HepG2 (cell line): ENCODE results near the gene SKI. TPM values are rescaled to one million over a fixed set of nuclear protein-coding genes. Genes with fewer than 3 reads are reported as not detected.

ENCODE experiments used
- ATAC-seq: fragments of 200-7000 bp; cut with Tn5 transposase; 3 replicates; pipeline ENCODE4 v1.9.1; 2020; ENCODE audit warnings: mild to moderate bottlenecking, moderate library complexity
- BruUV-seq: library from RNA; stranded (reverse); fragments of 400-500 nt; replicated peaks from 2 replicates; lab custom pipeline; 2021; lab: Mats Ljungman, UMichigan
- CTCF ChIA-PET: fragments of 300-600 bp; formaldehyde crosslinking; extraction: SDS; loops from one replicate; lab custom pipeline; 2021; ENCODE audit warnings: low total read pairs, inconsistent platforms, low intra/inter-chr PET ratio; lab: Yijun Ruan, JAX
- POLR2A ChIA-PET: fragments of 350-600 bp; sonication (Branson Sonifier 250); formaldehyde crosslinking; loops from one replicate; lab custom pipeline; 2020; ENCODE audit warnings: antibody characterized with exemption, inconsistent platforms; lab: Yijun Ruan, JAX
- DNase-seq: peaks from one replicate; pipeline ENCODE4 v3.0.0-alpha.2; 2015; ENCODE audit warnings: low spot score
- FAIRE-seq: peaks from 3 replicates; lab custom pipeline; 2011; peaks lifted over from hg19 to GRCh38; lab: Jason Lieb, UNC
- H2AFZ ChIP-seq: one replicate; pipeline ENCODE4 v1.6.1; 2011; ENCODE audit warnings: low read length, inconsistent platforms
- H3K27ac ChIP-seq: fragments of 300-600 bp; 3 replicates; pipeline ENCODE4 v1.8.0; 2011; ENCODE audit warnings: mixed run types, mild to moderate bottlenecking, mixed read lengths, low read length, inconsistent platforms; ENCODE audit not compliant: insufficient read depth; ENCODE audit errors: extremely low read length
- H3K27me3 ChIP-seq, 2 experiments: fragments of 200-600 bp in 1 of 2; 2 replicates in 1 of 2; 3 replicates in 1 of 2; pipeline versions ENCODE4 v1.6.0 to v1.8.0; 2011; ENCODE audit warnings: low read length in 2 of 2, mild to moderate bottlenecking in 2 of 2, moderate library complexity in 2 of 2, inconsistent platforms in 1 of 2; ENCODE audit not compliant: insufficient read depth in 2 of 2, control insufficient read depth in 1 of 2
- H3K36me3 ChIP-seq, 2 experiments: fragments of 200-600 bp in 1 of 2; replicated peaks in 1 of 2; 2 replicates in 1 of 2; 3 replicates in 1 of 2; pipeline versions ENCODE4 v1.5.1 to v1.8.0; 2011; ENCODE audit warnings: low read length in 2 of 2, inconsistent platforms in 1 of 2; ENCODE audit not compliant: insufficient read depth in 2 of 2, control insufficient read depth in 1 of 2
- H3K4me1 ChIP-seq: 2 replicates; pipeline ENCODE4 v1.5.1; 2012; ENCODE audit warnings: low read length, inconsistent platforms; ENCODE audit not compliant: insufficient read depth
- H3K4me2 ChIP-seq: 2 replicates; pipeline ENCODE4 v1.6.0; 2011; ENCODE audit warnings: low read depth, low read length, inconsistent platforms
- H3K4me3 ChIP-seq, 3 experiments: fragments of 200-600 bp in 1 of 3; sonication (generic), shearing (Covaris generic) in 1 of 3; replicated peaks in 1 of 3; 2 replicates each; pipeline ENCODE4 v1.5.1; 2011 to 2016; ENCODE audit warnings: low read length in 3 of 3, inconsistent platforms in 2 of 3, low read depth in 2 of 3, mild to moderate bottlenecking in 2 of 3, control low read depth in 1 of 3, mixed read lengths in 1 of 3; ENCODE audit not compliant: insufficient read depth in 1 of 3
- H3K79me2 ChIP-seq: one replicate; pipeline ENCODE4 v1.6.1; 2011; ENCODE audit warnings: low read length, inconsistent platforms; ENCODE audit not compliant: insufficient read depth
- H3K9ac ChIP-seq: 2 replicates; pipeline ENCODE4 v1.6.0; 2011; ENCODE audit warnings: mild to moderate bottlenecking, low read depth, low read length, inconsistent platforms; ENCODE audit not compliant: insufficient read depth
- H3K9me3 ChIP-seq: 2 replicates; pipeline ENCODE4 v1.5.1; 2012; ENCODE audit warnings: mild to moderate bottlenecking, low read length
- H4K20me1 ChIP-seq: 2 replicates; pipeline ENCODE4 v1.6.0; 2011; ENCODE audit warnings: inconsistent platforms, mild to moderate bottlenecking, low read length, moderate library complexity; ENCODE audit not compliant: insufficient read depth
- ARHGAP35 ChIP-seq: sonication (generic); formaldehyde crosslinking; IDR thresholded peaks from 2 replicates; pipeline ENCODE4 v1.9.0; 2022; ENCODE audit warnings: mild to moderate bottlenecking, inconsistent platforms, moderate library complexity, missing genetic modification reagents, borderline replicate concordance
- ARNT2 ChIP-seq: sonication (generic); formaldehyde crosslinking; IDR thresholded peaks from 2 replicates; pipeline ENCODE4 v1.8.0; 2022; ENCODE audit warnings: mild to moderate bottlenecking, low read depth, missing genetic modification reagents, moderate library complexity
- GLMP ChIP-seq: sonication (generic); formaldehyde crosslinking; IDR thresholded peaks from 2 replicates; pipeline ENCODE4 v1.9.0; 2021; ENCODE audit warnings: missing genetic modification reagents, mild to moderate bottlenecking, borderline replicate concordance
- PPARG ChIP-seq: conservative IDR thresholded peaks from 2 replicates; pipeline ENCODE4 v1.6.1; 2016; ENCODE audit warnings: missing biosample characterization, missing genetic modification reagents
- RAD51 ChIP-seq: fragments of 450-650 bp; IDR thresholded peaks from 2 replicates; pipeline ENCODE4 v1.6.1; 2016; ENCODE audit warnings: borderline replicate concordance
- USF2 ChIP-seq, 2 experiments: sonication (generic) in 1 of 2; formaldehyde crosslinking in 1 of 2; IDR thresholded peaks; 2 replicates each; pipeline versions ENCODE4 v1.5.1 to v1.6.1; 2011 to 2020; ENCODE audit warnings: borderline replicate concordance in 1 of 2, low read depth in 1 of 2, low read length in 1 of 2, mild to moderate bottlenecking in 1 of 2, missing genetic modification reagents in 1 of 2, moderate library complexity in 1 of 2
- ZNF598 ChIP-seq: sonication (generic); formaldehyde crosslinking; IDR thresholded peaks from 2 replicates; pipeline ENCODE4 v1.5.1; 2020; ENCODE audit warnings: mild to moderate bottlenecking, missing genetic modification reagents, borderline replicate concordance
- ZNF775 ChIP-seq: sonication (generic); formaldehyde crosslinking; IDR thresholded peaks from 2 replicates; pipeline ENCODE4 v1.4.0; 2020; ENCODE audit warnings: missing genetic modification reagents, mild to moderate bottlenecking, moderate library complexity, borderline replicate concordance
- WGBS: methylation state at CpG from one replicate; pipeline ENCODE4 v1.1.6; 2017; ENCODE audit warnings: low lambda C conversion rate; 5-methylcytosine and 5-hydroxymethylcytosine counted together
- in situ Hi-C: cut with HindIII; loops from 2 replicates; pipeline ENCODE4 v1.10.0; 2017; ENCODE audit warnings: low pct_unique_long_range_greater_than_20kb; ENCODE audit not compliant: extremely low pct_ligation_motif_present
- intact Hi-C: fragments of 100-400 bp; cut with micrococcal nuclease; formaldehyde crosslinking; loops from one replicate; pipeline ENCODE4 v1.10.0; 2022; ENCODE audit not compliant: unreplicated experiment
- polyA plus RNA-seq, 8 experiments: library from polyadenylated mRNA; depleted of rRNA in 3 of 8; stranded (reverse) in 7 of 8; unstranded in 1 of 8; fragments of >200 nt; fragmentation: Illumina TruSeq in 4 of 8; extraction: Trizol in 4 of 8; gene quantifications; 2 replicates each; pipeline versions ENCODE4 v1.2.1 to v1.2.3, GENCODE V29; 2011 to 2016; ENCODE audit warnings: low read depth in 4 of 8, missing spikeins in 1 of 8, mixed read lengths in 1 of 8; ENCODE audit not compliant: insufficient read depth in 1 of 8
- total RNA-seq, 5 experiments: library from RNA; depleted of rRNA; stranded (reverse); fragments of >200 nt; fragmentation: Illumina TruSeq; extraction: Trizol; gene quantifications; 2 replicates each; pipeline ENCODE4 v1.2.3, GENCODE V29; 2016; ENCODE audit warnings: low read depth in 1 of 5
- TF ChIP-seq, protein P1 (sequence below), 2 experiments: fragments of 450-650 bp in 1 of 2; sonication (generic) in 1 of 2; formaldehyde crosslinking in 1 of 2; IDR thresholded peaks; 2 replicates each; pipeline versions ENCODE4 v1.6.1 to v1.8.0; 2016 to 2022; ENCODE audit warnings: antibody characterized with exemption in 1 of 2, mild to moderate bottlenecking in 1 of 2, missing genetic modification reagents in 1 of 2

The SKI gene
- total and polyA plus RNA-seq, 2 of the 13 experiments (the other 11 are each of a cell fraction or from before 2014, with no cell fraction given) = 4.7 to 6.9 TPM

- no peaks in the 10 kb centered on the region for H4K20me1 ChIP-seq
- H2AFZ ChIP-seq = no peak overlapping the region
- H3K79me2 ChIP-seq = no peaks in the 10 kb centered on the region
- H3K9ac ChIP-seq = no peak overlapping the region
- H3K4me3 ChIP-seq = no peak overlapping the region
- H3K36me3 ChIP-seq = no peaks in the 10 kb centered on the region
- CTCF ChIA-PET = no interaction called here
- 68% methylated on average over 4 of the region's 37 CpGs for WGBS
- no peak overlapping the region for H3K27ac ChIP-seq
- DNase-seq = no peak
- no peak overlapping the region for H3K4me2 ChIP-seq
- no peaks in the 10 kb centered on the region for H3K9me3 ChIP-seq
- in situ Hi-C loops (no loop called here), intact Hi-C loops (no loop called here)
- no peak for FAIRE-seq
- no peaks in the 10 kb centered on the region for H3K4me1 ChIP-seq
- H3K27me3 ChIP-seq = peaks cover 0 to 2% of the 10 kb centered on the region in 2 experiments; a peak in 2 of 5 replicates
- POLR2A ChIA-PET = no interaction called here
- BruUV-seq = no TSS peak
- no peak for ATAC-seq
- no peak for TF ChIP-seq ZNF598 (CRISPR knock-in tag)
- no peak for TF ChIP-seq ARNT2
- no peak for TF ChIP-seq ARHGAP35 (CRISPR knock-in tag)
- no peak for TF ChIP-seq USF2 (IDR thresholded peaks at IDR 0.05; ENCODE audit: low read depth, low read length)
- TF ChIP-seq USF2 (CRISPR knock-in tag; IDR thresholded peaks at IDR 0.05; ENCODE audit: borderline replicate concordance) = no peak
- TF ChIP-seq, protein P1, sequence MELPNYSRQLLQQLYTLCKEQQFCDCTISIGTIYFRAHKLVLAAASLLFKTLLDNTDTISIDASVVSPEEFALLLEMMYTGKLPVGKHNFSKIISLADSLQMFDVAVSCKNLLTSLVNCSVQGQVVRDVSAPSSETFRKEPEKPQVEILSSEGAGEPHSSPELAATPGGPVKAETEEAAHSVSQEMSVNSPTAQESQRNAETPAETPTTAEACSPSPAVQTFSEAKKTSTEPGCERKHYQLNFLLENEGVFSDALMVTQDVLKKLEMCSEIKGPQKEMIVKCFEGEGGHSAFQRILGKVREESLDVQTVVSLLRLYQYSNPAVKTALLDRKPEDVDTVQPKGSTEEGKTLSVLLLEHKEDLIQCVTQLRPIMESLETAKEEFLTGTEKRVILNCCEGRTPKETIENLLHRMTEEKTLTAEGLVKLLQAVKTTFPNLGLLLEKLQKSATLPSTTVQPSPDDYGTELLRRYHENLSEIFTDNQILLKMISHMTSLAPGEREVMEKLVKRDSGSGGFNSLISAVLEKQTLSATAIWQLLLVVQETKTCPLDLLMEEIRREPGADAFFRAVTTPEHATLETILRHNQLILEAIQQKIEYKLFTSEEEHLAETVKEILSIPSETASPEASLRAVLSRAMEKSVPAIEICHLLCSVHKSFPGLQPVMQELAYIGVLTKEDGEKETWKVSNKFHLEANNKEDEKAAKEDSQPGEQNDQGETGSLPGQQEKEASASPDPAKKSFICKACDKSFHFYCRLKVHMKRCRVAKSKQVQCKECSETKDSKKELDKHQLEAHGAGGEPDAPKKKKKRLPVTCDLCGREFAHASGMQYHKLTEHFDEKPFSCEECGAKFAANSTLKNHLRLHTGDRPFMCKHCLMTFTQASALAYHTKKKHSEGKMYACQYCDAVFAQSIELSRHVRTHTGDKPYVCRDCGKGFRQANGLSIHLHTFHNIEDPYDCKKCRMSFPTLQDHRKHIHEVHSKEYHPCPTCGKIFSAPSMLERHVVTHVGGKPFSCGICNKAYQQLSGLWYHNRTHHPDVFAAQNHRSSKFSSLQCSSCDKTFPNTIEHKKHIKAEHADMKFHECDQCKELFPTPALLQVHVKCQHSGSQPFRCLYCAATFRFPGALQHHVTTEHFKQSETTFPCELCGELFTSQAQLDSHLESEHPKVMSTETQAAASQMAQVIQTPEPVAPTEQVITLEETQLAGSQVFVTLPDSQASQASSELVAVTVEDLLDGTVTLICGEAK (IDR thresholded peaks at IDR 0.05) = no peak
- TF ChIP-seq, protein P1 (CRISPR knock-in tag; IDR thresholded peaks at IDR 0.05) = no peak
- no peak for TF ChIP-seq ZNF775
- TF ChIP-seq PPARG = no peak
- TF ChIP-seq GLMP (CRISPR knock-in tag) = no peak
- TF ChIP-seq RAD51 = no peak
Observed at GRCh38 chr1:2356911-2357845, 129.1 kb downstream of the SKI start.
